Smooth muscle cell (in vitro differentiated cells): ENCODE data around the gene PATE4. TPM values are rescaled to one million over a fixed set of nuclear protein-coding genes. Genes with fewer than 3 reads are reported as not detected.

Source experiments
- DNase-seq: peaks from one replicate; lab custom pipeline; 2025; ENCODE audit not compliant: unreplicated experiment; lab: John Stamatoyannopoulos, UW
- H2AFZ ChIP-seq: fragments of 200-600 bp; sonication (generic); 2 replicates; pipeline ENCODE4 v1.6.0; 2016; ENCODE audit warnings: antibody characterized with exemption, low read depth, mild to moderate bottlenecking
- H3F3A ChIP-seq: fragments of 200-600 bp; sonication (generic); 2 replicates; pipeline ENCODE4 v1.6.0; 2017; ENCODE audit warnings: antibody characterized with exemption, low read depth
- H3K27ac ChIP-seq: fragments of 200-600 bp; sonication (generic); 2 replicates; pipeline ENCODE4 v1.5.1; 2016; ENCODE audit warnings: low read depth, mild to moderate bottlenecking
- H3K27me3 ChIP-seq: fragments of 200-600 bp; sonication (generic); 2 replicates; pipeline ENCODE4 v1.6.1; 2016; ENCODE audit warnings: low read depth, mild to moderate bottlenecking
- H3K36me3 ChIP-seq: fragments of 200-600 bp; sonication (generic); 2 replicates; pipeline ENCODE4 v1.5.1; 2016; ENCODE audit warnings: low read depth
- H3K4me1 ChIP-seq: fragments of 200-600 bp; sonication (generic); 2 replicates; pipeline ENCODE4 v1.5.1; 2016; ENCODE audit warnings: low read depth
- H3K4me2 ChIP-seq: fragments of 200-600 bp; sonication (generic); 2 replicates; pipeline ENCODE4 v1.6.0; 2016; ENCODE audit warnings: mild to moderate bottlenecking
- H3K4me3 ChIP-seq: fragments of 200-600 bp; sonication (generic); 2 replicates; pipeline ENCODE4 v1.5.1; 2016; ENCODE audit warnings: mild to moderate bottlenecking
- H3K79me2 ChIP-seq: fragments of 200-600 bp; sonication (generic); 2 replicates; pipeline ENCODE4 v1.6.0; 2016; ENCODE audit warnings: low read depth, mild to moderate bottlenecking
- H3K9ac ChIP-seq: fragments of 200-600 bp; sonication (generic); 2 replicates; pipeline ENCODE4 v1.6.0; 2016; ENCODE audit warnings: low read depth
- H3K9me3 ChIP-seq: fragments of 200-600 bp; sonication (generic); replicated peaks from 2 replicates; pipeline ENCODE4 v1.5.1; 2016; ENCODE audit warnings: low read depth
- H4K20me1 ChIP-seq: fragments of 200-600 bp; sonication (generic); 2 replicates; pipeline ENCODE4 v1.6.0; 2016; ENCODE audit warnings: low read depth
- WGBS: methylation state at CpG from one replicate; pipeline ENCODE4 v1.1.7; 2016; ENCODE audit warnings: low lambda C conversion rate; 5-methylcytosine and 5-hydroxymethylcytosine counted together
- polyA plus RNA-seq: library from polyadenylated mRNA; unstranded; fragments of >200 nt; fragmentation: Nextera tagmentation; extraction: Ambion mirVana; gene quantifications from 2 replicates; pipeline ENCODE4 v1.2.1, GENCODE V29; 2016
- total RNA-seq: library from RNA; depleted of rRNA; stranded (reverse); fragments of >200 nt; gene quantifications from 2 replicates; pipeline ENCODE4 v1.2.3, GENCODE V29; 2014
- TF ChIP-seq, protein P1 (sequence below): fragments of 200-600 bp; sonication (generic); IDR thresholded peaks from 2 replicates; pipeline ENCODE4 v1.5.1; 2017; ENCODE audit warnings: borderline replicate concordance, mild to moderate bottlenecking, antibody characterized with exemption; ENCODE audit not compliant: insufficient read depth, poor library complexity, severe bottlenecking

The PATE4 gene
- total and polyA plus RNA-seq, 2 experiments from 2014 or later, result not detected

DNA sequence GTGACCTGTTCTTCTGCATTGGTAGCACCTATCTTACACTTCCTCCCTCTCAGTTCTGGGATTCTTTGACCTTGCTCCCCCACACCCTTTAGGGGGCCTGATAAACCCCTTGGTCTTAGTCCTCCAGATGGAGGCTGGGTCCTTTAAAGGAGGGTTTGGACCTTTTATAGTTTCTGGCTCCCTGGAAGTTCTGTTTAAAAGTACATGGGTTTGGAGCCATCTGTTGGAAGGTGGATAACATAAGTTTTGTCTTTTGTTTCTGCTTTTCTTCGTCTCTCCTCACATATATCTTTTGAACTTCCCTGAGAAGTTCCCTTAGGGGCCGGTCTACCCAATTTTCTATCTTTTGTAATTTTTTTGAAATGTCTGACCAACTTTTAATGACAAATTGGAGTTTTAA, 36.4 kb downstream of the PATE4 start:
- 90% methylated on average over 2 of the region's 2 CpGs for WGBS
- DNase-seq, result no peak
- H3F3A ChIP-seq, result no peaks in the 10 kb centered on the region

DNA sequence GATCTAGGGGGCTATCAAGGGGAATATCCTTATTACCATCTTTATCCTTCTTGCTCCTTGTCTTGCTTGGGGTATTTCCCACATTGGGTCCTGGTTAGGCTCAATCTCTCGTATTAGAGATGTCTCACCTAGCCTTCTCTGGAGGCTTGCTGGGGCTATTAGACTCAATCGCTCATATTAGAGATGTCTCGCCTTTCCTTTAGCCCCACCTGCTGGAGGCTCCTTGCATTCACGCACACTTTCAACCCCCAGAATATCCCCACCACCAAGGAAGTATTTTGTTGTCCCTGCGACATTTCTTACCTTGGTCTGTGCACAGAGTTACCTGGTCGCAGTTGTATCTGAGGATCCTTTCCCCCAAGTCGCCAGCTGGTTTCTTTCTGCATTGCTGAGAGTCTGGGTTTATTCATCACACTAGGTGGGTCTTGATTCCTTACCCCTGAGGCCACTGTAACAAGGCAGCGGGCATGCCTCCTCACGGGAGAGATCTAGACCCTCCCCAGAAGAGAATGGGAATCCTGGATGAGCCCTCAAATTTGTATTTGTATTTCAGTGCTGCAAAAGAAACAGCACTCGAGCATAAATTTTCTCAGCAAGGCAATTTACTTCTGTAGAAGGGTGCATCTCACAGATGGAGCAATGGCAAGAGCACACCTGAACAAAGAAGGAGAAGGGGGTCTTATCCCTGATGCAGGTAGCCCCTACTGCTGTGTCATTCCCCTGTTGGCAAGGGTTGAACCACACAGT, 38.4 kb downstream of the PATE4 start:
- Histone ChIP-seq H2AFZ (no peak overlapping the region), H3F3A (no peaks in the 10 kb centered on the region), H3K9ac (no peak overlapping the region), H3K4me1 (no peaks in the 10 kb centered on the region), H3K4me2 (no peak overlapping the region), H3K79me2 (no peaks in the 10 kb centered on the region), H3K4me3 (no peak overlapping the region), H4K20me1 (no peaks in the 10 kb centered on the region), H3K27ac (no peak overlapping the region), H3K27me3 (no peaks in the 10 kb centered on the region), H3K36me3 (no peaks in the 10 kb centered on the region), H3K9me3 (no peaks in the 10 kb centered on the region)
- DNase-seq, result no peak
- TF ChIP-seq, protein P1, sequence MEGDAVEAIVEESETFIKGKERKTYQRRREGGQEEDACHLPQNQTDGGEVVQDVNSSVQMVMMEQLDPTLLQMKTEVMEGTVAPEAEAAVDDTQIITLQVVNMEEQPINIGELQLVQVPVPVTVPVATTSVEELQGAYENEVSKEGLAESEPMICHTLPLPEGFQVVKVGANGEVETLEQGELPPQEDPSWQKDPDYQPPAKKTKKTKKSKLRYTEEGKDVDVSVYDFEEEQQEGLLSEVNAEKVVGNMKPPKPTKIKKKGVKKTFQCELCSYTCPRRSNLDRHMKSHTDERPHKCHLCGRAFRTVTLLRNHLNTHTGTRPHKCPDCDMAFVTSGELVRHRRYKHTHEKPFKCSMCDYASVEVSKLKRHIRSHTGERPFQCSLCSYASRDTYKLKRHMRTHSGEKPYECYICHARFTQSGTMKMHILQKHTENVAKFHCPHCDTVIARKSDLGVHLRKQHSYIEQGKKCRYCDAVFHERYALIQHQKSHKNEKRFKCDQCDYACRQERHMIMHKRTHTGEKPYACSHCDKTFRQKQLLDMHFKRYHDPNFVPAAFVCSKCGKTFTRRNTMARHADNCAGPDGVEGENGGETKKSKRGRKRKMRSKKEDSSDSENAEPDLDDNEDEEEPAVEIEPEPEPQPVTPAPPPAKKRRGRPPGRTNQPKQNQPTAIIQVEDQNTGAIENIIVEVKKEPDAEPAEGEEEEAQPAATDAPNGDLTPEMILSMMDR, result peak; percentile 60
- whole genome bisulfite sequencing, result 32% methylated on average over 10 of the region's 10 CpGs

More for the DNA sequence above, 36.4 kb downstream of the PATE4 start:
- no peaks in the 10 kb centered on the region for H3K9me3 ChIP-seq
- H3K36me3 ChIP-seq, result no peaks in the 10 kb centered on the region
- no peaks in the 10 kb centered on the region for H3K79me2 ChIP-seq
- no peak overlapping the region for H2AFZ ChIP-seq
- H3K27me3 ChIP-seq, result no peaks in the 10 kb centered on the region
- H3K4me1 ChIP-seq, result no peaks in the 10 kb centered on the region
- no peak overlapping the region for H3K9ac ChIP-seq
- H3K4me2 ChIP-seq, result no peak overlapping the region
- TF ChIP-seq, protein P1, result no peak
- no peak overlapping the region for H3K27ac ChIP-seq
- no peak overlapping the region for H3K4me3 ChIP-seq
- no peaks in the 10 kb centered on the region for H4K20me1 ChIP-seq

DNA sequence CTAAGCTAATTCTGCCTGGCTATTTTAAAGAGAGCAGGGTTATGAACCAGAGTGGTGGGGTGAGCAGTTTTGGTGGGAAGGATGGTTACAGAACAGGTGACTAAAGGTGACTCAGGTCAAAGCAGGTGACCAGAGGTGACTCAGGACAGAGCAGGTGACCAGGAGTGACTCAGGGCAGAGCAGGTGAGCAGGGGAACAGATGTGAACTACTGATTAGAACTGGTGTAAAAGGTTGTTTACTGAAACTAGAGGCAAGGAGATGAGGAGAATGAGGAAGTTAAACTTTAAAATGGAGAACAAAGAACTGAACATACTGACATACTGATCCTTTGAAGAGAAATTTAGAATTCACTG, 39.0 kb downstream of the PATE4 start:
- Histone ChIP-seq H3K27ac (no peak overlapping the region), H3F3A (no peaks in the 10 kb centered on the region), H3K4me3 (no peak overlapping the region), H3K36me3 (no peaks in the 10 kb centered on the region), H3K4me1 (no peaks in the 10 kb centered on the region), H3K9me3 (no peaks in the 10 kb centered on the region), H4K20me1 (no peaks in the 10 kb centered on the region), H3K79me2 (no peaks in the 10 kb centered on the region), H3K27me3 (no peaks in the 10 kb centered on the region), H3K9ac (no peak overlapping the region), H2AFZ (no peak overlapping the region), H3K4me2 (no peak overlapping the region)
- TF ChIP-seq, protein P1, result no peak
- DNase-seq, result no peak
